Activated T-helper 17 cell treated with anti-CD3 and anti-CD28 coated beads, Interleukin-2, amount 50 U/mL, for 72 hours (primary cell): ENCODE data around the gene CPN2. TPM values are rescaled to one million over a fixed set of nuclear protein-coding genes. Genes with fewer than 3 reads are reported as not detected.

Experiments used
- ATAC-seq: fragments of 150-1000 bp; cut with Tn5 transposase; replicated peaks from 2 replicates; pipeline ENCODE4 v1.10.0; 2021; ENCODE audit warnings: mild to moderate bottlenecking, moderate library complexity
- H3K27ac Mint-ChIP-seq: one replicate; pipeline ENCODE4 v1.8.0; 2022; ENCODE audit warnings: mixed read lengths
- H3K27me3 Mint-ChIP-seq: one replicate; pipeline ENCODE4 v1.8.0; 2022; ENCODE audit warnings: mixed read lengths
- H3K36me3 Mint-ChIP-seq: one replicate; pipeline ENCODE4 v1.8.0; 2022; ENCODE audit warnings: low read depth, mild to moderate bottlenecking, mixed read lengths
- H3K4me1 Mint-ChIP-seq: one replicate; pipeline ENCODE4 v1.8.0; 2022; ENCODE audit warnings: mixed read lengths
- H3K4me3 Mint-ChIP-seq: one replicate; pipeline ENCODE4 v1.8.0; 2022; ENCODE audit warnings: mild to moderate bottlenecking, mixed read lengths
- H3K9me3 Mint-ChIP-seq: one replicate; pipeline ENCODE4 v1.8.0; 2022; ENCODE audit warnings: mixed read lengths
- total RNA-seq, 2 donors: library from RNA; stranded (reverse); gene quantifications; one replicate each; pipeline ENCODE4 v1.2.3, GENCODE V29; 2022

The CPN2 gene
- total RNA-seq, 2 donors from 2014 or later = not detected

DNA sequence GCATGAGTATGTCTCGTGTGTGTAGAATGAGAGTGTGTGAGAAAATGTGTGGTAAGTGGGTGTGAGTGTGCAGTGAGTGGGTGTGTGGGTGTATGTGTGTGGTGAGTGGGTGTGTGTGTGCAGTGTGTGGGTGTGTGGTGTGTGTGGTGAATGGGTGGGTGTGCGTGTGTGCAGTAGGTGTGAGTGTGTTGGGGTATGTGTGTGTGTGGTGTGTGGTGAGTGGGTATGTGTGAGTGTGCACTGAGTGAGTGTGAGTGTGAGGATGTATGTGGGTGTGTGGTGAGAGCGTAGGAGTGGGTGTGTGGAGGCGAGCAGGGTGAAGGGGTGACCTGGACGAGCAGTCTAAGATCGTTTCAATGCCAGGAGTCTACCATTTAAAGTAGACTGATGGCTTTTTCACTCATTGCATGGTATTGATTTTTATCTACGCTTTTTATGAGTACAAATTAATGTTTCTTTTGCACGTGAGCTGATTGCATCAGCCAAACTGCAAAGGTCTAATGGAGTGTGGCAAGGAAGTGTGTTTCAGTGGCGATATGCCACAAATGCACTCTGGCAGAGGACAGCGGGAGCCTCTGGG lies 1.6 kb upstream of the CPN2 start:
- H3K27me3 Mint-ChIP-seq = no peaks in the 10 kb centered on the region
- no peaks in the 10 kb centered on the region for H3K36me3 Mint-ChIP-seq
- no peak overlapping the region for H3K27ac Mint-ChIP-seq

DNA sequence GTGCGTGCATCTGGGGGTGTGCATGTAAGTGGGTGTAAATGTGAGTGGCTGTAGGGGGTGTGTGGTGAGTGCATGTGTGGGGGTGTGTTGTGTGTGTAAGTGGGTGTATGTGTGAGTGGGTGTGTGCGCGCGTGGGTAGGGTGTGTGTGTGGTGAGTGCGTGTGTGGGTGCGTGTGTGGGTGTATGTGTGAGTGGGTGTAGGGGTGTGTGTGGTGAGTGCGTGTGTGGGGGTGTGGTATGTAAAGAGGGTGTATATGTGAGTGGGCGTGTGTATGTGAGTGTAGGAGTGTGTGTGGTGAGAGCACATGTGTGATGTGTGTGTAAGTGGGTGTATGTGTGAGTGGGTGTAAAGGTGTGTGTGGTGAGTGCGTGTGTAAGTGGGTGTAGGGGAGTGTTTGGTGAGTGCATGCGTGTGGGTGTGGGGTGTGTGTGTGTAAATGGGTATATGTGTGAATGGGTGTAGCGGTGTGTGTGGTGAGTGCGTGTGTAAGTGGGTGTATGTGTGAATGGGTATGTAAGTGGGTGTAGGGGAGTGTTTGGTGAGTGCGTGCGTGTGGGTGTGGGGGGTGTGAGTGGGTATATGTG lies 916 bp upstream of the CPN2 start:
- Mint-ChIP-seq H3K4me3 (no peak overlapping the region), H3K27ac (no peak overlapping the region), H3K4me1 (no peaks in the 10 kb centered on the region), H3K36me3 (no peaks in the 10 kb centered on the region), H3K27me3 (no peaks in the 10 kb centered on the region), H3K9me3 (no peaks in the 10 kb centered on the region)
- ATAC-seq = no peak

More for the DNA sequence above, 1.6 kb upstream of the CPN2 start:
- Mint-ChIP-seq H3K9me3 (no peaks in the 10 kb centered on the region), H3K4me1 (no peaks in the 10 kb centered on the region), H3K4me3 (no peak overlapping the region)
- ATAC-seq = peak; percentile 12

GRCh38 chr3:194350726-194351071 lies 429 bp downstream of the CPN2 start:
- Mint-ChIP-seq H3K27me3 (no peaks in the 10 kb centered on the region), H3K27ac (no peak overlapping the region), H3K4me3 (no peak overlapping the region), H3K36me3 (no peaks in the 10 kb centered on the region), H3K9me3 (no peaks in the 10 kb centered on the region), H3K4me1 (no peaks in the 10 kb centered on the region)
- no peak for ATAC-seq

DNA sequence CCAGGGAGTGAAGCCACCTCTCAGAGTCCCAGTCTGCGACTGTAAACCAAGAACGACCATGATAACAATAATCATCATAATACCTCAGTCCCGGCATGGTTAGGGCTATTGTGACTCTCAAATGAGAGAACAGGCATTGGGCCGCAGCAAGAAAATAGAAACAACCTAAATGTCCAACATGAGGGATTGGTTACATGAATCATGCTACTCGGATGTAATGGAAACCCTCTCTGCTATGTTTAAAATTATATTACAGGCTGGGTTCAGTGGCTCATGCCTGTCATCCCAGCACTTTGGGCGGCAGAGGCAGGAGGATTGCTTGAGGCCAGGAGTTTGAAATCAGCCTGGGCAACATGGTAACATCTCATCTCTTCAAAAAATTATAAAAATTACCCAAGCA lies 2.8 kb downstream of the CPN2 start:
- Mint-ChIP-seq H3K9me3 (no peaks in the 10 kb centered on the region), H3K27ac (no peak overlapping the region), H3K27me3 (peaks cover 5% of the 10 kb centered on the region), H3K36me3 (no peaks in the 10 kb centered on the region), H3K4me1 (no peaks in the 10 kb centered on the region), H3K4me3 (no peak overlapping the region)
- ATAC-seq = no peak

DNA sequence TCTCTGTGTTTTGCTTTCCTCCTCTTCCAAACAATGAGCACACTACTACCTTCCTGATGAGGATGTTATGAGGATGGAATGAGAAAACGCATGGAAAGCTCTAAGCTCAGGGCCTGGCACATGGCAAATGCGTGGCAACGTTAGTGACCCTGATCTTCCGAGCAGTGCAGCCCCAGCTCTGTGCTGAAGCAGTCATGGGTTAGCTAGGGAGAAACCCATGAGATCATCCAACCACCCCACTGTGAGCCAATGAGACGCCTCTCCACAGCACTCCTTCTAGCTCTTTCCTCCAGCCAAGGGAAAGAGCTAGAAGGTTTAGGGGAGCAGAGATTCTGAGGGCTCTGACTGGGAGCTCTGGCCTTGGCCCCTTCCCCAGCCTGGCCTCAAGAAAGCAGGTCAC lies 4.5 kb downstream of the CPN2 start:
- peak; percentile 45 for ATAC-seq

DNA sequence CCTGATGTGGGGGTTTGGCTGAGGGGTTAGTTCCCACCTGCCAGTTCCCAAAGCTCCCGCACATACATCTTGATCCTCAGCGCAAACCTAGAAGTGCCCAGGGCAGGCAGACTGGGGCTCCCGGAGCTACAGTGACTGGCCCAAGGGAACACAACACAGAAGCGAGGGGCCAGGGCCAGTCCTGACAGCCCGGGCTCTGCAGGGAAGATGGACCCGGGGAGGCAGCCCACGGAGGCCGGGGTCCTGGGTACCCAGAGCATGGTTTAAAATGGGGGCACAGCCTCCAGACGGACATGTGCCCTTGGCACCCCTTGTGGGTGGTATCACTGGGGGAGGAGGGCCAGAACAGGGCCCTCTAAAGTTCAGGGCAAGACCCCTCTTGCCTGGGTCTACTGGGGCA lies 5.1 kb downstream of the CPN2 start:
- no peak for ATAC-seq
- H3K9me3 Mint-ChIP-seq = no peaks in the 10 kb centered on the region
- no peaks in the 10 kb centered on the region for H3K36me3 Mint-ChIP-seq
- peaks cover 18% of the 10 kb centered on the region for H3K27me3 Mint-ChIP-seq
- H3K27ac Mint-ChIP-seq = no peak overlapping the region
- H3K4me3 Mint-ChIP-seq = no peak overlapping the region
- H3K4me1 Mint-ChIP-seq = no peaks in the 10 kb centered on the region

More for the DNA sequence above, 4.5 kb downstream of the CPN2 start:
- H3K27ac Mint-ChIP-seq = no peak overlapping the region
- H3K4me3 Mint-ChIP-seq = no peak overlapping the region
- no peaks in the 10 kb centered on the region for H3K4me1 Mint-ChIP-seq
- H3K36me3 Mint-ChIP-seq = no peaks in the 10 kb centered on the region
- H3K27me3 Mint-ChIP-seq = peaks cover 15% of the 10 kb centered on the region
- no peaks in the 10 kb centered on the region for H3K9me3 Mint-ChIP-seq

- Mint-ChIP-seq H3K27me3 (peaks cover 21% of the 10 kb centered on the region), H3K4me1 (no peaks in the 10 kb centered on the region), H3K27ac (no peak overlapping the region), H3K36me3 (no peaks in the 10 kb centered on the region), H3K4me3 (no peak overlapping the region), H3K9me3 (no peaks in the 10 kb centered on the region)
- peak; percentile 74 for ATAC-seq
These were observed 7.1 kb downstream of the CPN2 start for GRCh38 chr3:194344012-194344411.

GRCh38 chr3:194343561-194343893 lies 7.6 kb downstream of the CPN2 start:
- no peak overlapping the region for H3K4me3 Mint-ChIP-seq
- H3K9me3 Mint-ChIP-seq = no peaks in the 10 kb centered on the region
- no peak for ATAC-seq
- H3K27ac Mint-ChIP-seq = no peak overlapping the region
- H3K36me3 Mint-ChIP-seq = no peaks in the 10 kb centered on the region
- H3K27me3 Mint-ChIP-seq = peaks cover 21% of the 10 kb centered on the region
- no peaks in the 10 kb centered on the region for H3K4me1 Mint-ChIP-seq

- no peak overlapping the region for H3K4me3 Mint-ChIP-seq
- no peaks in the 10 kb centered on the region for H3K36me3 Mint-ChIP-seq
- H3K9me3 Mint-ChIP-seq = no peaks in the 10 kb centered on the region
- no peak overlapping the region for H3K27ac Mint-ChIP-seq
- no peaks in the 10 kb centered on the region for H3K4me1 Mint-ChIP-seq
- ATAC-seq = no peak
- H3K27me3 Mint-ChIP-seq = peaks cover 21% of the 10 kb centered on the region
These were observed 8.1 kb downstream of the CPN2 start for GRCh38 chr3:194342861-194343560.

DNA sequence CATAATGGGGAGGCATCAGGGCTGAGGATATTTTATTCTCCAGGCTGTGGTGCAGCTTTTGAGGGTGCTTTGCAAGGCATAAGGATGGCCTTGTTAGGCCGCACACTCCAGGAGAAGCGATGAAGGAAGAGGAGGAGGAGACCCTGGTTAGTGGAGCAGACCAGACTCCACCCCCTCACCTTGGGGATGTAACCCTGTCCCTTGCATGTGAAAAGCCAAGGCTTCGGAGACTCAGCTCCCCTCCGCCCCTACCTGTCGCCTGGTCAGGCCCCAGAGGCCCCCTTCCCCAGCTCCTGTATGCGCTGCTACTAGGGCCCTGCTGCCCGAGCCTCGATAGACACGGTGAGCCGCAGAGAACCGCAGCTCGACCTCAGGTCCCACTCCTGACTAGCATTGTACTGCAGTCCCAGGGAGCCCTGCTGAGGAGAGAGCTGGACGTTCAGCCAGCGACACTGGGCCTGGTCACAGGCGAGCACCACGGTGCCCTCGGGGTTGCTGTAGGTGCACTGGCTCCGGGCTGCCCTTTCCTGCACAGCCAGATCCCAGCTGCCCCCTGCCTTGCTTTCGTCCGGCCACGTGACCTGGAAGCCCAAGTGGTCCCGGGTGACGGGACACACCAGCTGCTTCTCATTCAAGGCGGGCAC lies 10.2 kb downstream of the CPN2 start:
- no peak overlapping the region for H3K4me3 Mint-ChIP-seq
- peaks cover 28% of the 10 kb centered on the region for H3K27me3 Mint-ChIP-seq
- no peaks in the 10 kb centered on the region for H3K9me3 Mint-ChIP-seq
- no peaks in the 10 kb centered on the region for H3K4me1 Mint-ChIP-seq
- ATAC-seq = no peak
- H3K36me3 Mint-ChIP-seq = no peaks in the 10 kb centered on the region
- no peak overlapping the region for H3K27ac Mint-ChIP-seq

- Mint-ChIP-seq H3K27ac (peak overlapping the region; percentile 4), H3K4me1 (no peaks in the 10 kb centered on the region), H3K4me3 (no peak overlapping the region), H3K36me3 (no peaks in the 10 kb centered on the region), H3K9me3 (no peaks in the 10 kb centered on the region), H3K27me3 (peaks cover 28% of the 10 kb centered on the region)
- ATAC-seq = no peak
These were observed 11.3 kb downstream of the CPN2 start for GRCh38 chr3:194339840-194340239.

- peak overlapping the region; percentile 4 for H3K27ac Mint-ChIP-seq
- H3K4me1 Mint-ChIP-seq = no peaks in the 10 kb centered on the region
- H3K27me3 Mint-ChIP-seq = peaks cover 28% of the 10 kb centered on the region
- no peaks in the 10 kb centered on the region for H3K36me3 Mint-ChIP-seq
- no peak overlapping the region for H3K4me3 Mint-ChIP-seq
- H3K9me3 Mint-ChIP-seq = no peaks in the 10 kb centered on the region
- ATAC-seq = no peak
These were observed 11.8 kb downstream of the CPN2 start for GRCh38 chr3:194339356-194339755.

DNA sequence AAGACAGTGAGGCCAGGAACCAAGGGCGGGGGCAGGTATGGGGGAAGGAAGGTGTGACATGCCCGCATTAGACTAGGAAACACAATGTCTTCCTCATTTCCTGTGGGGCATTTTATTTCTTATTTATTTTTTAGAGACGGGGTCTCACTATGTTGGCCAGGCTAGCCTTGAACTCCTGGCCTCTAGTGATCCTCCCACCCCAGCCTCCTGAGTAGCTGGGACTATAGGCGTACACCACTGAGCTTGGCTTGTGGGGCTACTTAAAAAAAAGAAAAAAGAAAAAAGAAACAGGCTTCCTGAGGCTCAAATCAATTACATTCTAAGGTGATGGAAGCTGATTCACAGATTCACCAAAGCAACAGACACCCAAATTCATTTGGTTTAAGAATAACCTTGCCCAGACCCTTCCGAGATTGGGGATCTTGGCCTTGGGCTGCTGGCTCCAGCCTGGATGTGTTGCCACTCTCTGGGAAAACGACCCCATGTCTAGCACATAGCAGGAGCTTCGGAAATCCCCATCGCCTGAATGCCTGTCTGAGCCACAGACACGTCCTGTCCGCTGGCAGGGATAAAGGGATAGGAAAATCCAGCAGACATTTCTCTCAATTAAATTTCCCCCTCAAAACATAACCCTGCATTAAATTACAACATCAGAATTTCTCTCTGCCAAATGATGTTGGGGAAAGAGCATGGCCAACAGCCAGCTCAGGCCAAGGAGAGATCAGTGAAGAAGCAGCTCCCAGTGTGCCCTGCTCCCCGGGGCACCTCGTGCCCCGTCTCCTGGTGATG lies 13.0 kb downstream of the CPN2 start:
- ATAC-seq = no peak
- Mint-ChIP-seq H3K27ac (no peak overlapping the region), H3K9me3 (no peaks in the 10 kb centered on the region)

GRCh38 chr3:194336601-194337355 lies 14.3 kb downstream of the CPN2 start:
- Mint-ChIP-seq H3K36me3 (no peaks in the 10 kb centered on the region), H3K4me1 (no peaks in the 10 kb centered on the region), H3K27me3 (peaks cover 23% of the 10 kb centered on the region), H3K4me3 (no peak overlapping the region), H3K27ac (no peak overlapping the region), H3K9me3 (no peaks in the 10 kb centered on the region)
- ATAC-seq = no peak

More for the DNA sequence above, 13.0 kb downstream of the CPN2 start:
- Mint-ChIP-seq H3K4me1 (no peaks in the 10 kb centered on the region), H3K36me3 (no peaks in the 10 kb centered on the region), H3K4me3 (no peak overlapping the region), H3K27me3 (peaks cover 23% of the 10 kb centered on the region)
